ENCODE measurements around the gene IRF4.
A peak's percentile ranks its signal among the peaks of the same experiment; 100 is the strongest.

The IRF4 gene

GRCh38 chr6:348860-349396 is 42.6 kb upstream of the IRF4 start:
- Histone ChIP-seq H3K27ac (no peak overlapping the region), H3K4me3 (ENCODE audit: low read depth, low read length) (no peak overlapping the region), H3K27me3 (ENCODE audit: insufficient read depth, low read depth, severe bottlenecking) (peaks cover 25% of the 10 kb centered on the region), H3K9me3 (ENCODE audit: severe bottlenecking) (no peaks in the 10 kb centered on the region), H3K36me3 (peaks cover 10% of the 10 kb centered on the region)
- DNase-seq = no peak
- TF ChIP-seq, protein P1, sequence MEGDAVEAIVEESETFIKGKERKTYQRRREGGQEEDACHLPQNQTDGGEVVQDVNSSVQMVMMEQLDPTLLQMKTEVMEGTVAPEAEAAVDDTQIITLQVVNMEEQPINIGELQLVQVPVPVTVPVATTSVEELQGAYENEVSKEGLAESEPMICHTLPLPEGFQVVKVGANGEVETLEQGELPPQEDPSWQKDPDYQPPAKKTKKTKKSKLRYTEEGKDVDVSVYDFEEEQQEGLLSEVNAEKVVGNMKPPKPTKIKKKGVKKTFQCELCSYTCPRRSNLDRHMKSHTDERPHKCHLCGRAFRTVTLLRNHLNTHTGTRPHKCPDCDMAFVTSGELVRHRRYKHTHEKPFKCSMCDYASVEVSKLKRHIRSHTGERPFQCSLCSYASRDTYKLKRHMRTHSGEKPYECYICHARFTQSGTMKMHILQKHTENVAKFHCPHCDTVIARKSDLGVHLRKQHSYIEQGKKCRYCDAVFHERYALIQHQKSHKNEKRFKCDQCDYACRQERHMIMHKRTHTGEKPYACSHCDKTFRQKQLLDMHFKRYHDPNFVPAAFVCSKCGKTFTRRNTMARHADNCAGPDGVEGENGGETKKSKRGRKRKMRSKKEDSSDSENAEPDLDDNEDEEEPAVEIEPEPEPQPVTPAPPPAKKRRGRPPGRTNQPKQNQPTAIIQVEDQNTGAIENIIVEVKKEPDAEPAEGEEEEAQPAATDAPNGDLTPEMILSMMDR (IDR thresholded peaks at IDR 0.05; ENCODE audit: low read depth, low read length) = no peak

DNA sequence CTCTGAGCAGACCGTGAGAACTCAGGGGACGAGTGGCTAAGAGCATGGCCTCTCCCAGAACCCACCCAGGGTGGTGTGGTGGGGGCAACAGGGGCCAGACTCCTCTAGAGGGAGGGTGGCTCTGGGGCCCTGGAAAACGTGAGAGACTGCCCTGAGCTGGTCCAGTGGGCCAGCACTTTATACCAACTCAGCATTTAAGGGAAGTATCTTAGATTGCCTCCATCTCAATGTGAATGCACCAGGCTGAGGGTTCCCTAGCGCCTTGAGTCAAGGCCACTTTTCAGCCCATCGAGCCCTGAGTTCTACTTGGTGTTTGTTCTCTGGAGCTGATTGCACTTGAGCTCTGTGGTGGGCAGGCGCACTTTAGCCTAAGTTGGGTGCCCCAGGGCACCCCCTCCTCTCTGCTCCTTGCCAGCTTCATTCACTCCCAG is 42.0 kb upstream of the IRF4 start:
- TF ChIP-seq, protein P1 (IDR thresholded peaks at IDR 0.05; ENCODE audit: low read depth, low read length) = no peak
- peaks cover 10% of the 10 kb centered on the region for H3K36me3 ChIP-seq
- H3K27ac ChIP-seq = no peak overlapping the region
- H3K27me3 ChIP-seq (ENCODE audit: insufficient read depth, low read depth, severe bottlenecking) = peaks cover 21% of the 10 kb centered on the region
- no peak for DNase-seq
- no peaks in the 10 kb centered on the region for H3K9me3 ChIP-seq (ENCODE audit: severe bottlenecking)
- no peak overlapping the region for H3K4me3 ChIP-seq (ENCODE audit: low read depth, low read length)

GRCh38 chr6:350371-350770 is 41.2 kb upstream of the IRF4 start:
- no peak overlapping the region for H3K27ac ChIP-seq
- H3K27me3 ChIP-seq (ENCODE audit: insufficient read depth, low read depth, severe bottlenecking) = peaks cover 21% of the 10 kb centered on the region
- H3K36me3 ChIP-seq = peaks cover 10% of the 10 kb centered on the region
- H3K9me3 ChIP-seq (ENCODE audit: severe bottlenecking) = no peaks in the 10 kb centered on the region
- no peak for DNase-seq
- TF ChIP-seq, protein P1 (IDR thresholded peaks at IDR 0.05; ENCODE audit: low read depth, low read length) = no peak
- H3K4me3 ChIP-seq (ENCODE audit: low read depth, low read length) = no peak overlapping the region

DNA sequence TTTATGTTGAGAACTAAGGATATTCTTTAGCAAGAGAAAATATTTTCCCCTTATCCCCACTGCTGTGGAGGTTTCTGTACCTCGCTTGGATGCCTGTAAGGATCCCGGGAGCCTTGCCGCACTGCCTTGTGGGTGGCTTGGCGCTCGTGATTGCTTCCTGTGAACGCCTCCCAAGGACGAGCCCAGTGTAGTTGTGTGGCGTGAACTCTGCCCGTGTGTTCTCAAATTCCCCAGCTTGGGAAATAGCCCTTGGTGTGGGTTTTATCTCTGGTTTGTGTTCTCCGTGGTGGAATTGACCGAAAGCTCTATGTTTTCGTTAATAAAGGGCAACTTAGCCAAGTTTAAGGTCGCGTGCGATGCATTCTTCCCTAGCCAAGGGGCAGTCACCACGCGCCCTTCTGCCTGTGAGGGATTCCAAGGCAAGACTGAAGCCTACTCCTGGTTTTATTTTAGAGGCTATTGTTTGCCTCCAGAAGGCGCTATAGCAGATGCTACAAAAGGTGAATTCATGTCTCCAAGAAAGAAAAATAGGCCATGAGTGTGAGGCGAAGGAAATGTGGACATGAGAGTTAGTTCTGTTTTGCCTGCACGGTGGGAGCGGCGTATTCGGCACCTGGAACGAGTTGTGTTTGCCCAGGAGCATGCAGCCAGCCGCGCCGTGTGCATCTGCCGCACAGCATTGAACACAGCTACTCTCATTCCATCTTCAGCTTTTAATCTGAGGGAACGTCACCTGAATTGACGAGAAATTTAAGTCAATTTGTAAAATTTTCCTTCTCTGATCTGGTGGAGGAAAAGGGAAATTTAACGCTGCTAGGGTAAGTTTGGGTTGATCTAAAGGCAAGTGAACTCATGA is 40.3 kb upstream of the IRF4 start:
- TF ChIP-seq, protein P1 (IDR thresholded peaks at IDR 0.05; ENCODE audit: low read depth, low read length) = 0 out of 2 replicates have a peak, but pooled peaks have one; percentile 27
- DNase-seq = no peak
- H3K9me3 ChIP-seq (ENCODE audit: severe bottlenecking) = no peaks in the 10 kb centered on the region
- H3K27ac ChIP-seq = no peak overlapping the region
- no peak overlapping the region for H3K4me3 ChIP-seq (ENCODE audit: low read depth, low read length)
- H3K36me3 ChIP-seq = peaks cover 10% of the 10 kb centered on the region
- peaks cover 25% of the 10 kb centered on the region for H3K27me3 ChIP-seq (ENCODE audit: insufficient read depth, low read depth, severe bottlenecking)

DNA sequence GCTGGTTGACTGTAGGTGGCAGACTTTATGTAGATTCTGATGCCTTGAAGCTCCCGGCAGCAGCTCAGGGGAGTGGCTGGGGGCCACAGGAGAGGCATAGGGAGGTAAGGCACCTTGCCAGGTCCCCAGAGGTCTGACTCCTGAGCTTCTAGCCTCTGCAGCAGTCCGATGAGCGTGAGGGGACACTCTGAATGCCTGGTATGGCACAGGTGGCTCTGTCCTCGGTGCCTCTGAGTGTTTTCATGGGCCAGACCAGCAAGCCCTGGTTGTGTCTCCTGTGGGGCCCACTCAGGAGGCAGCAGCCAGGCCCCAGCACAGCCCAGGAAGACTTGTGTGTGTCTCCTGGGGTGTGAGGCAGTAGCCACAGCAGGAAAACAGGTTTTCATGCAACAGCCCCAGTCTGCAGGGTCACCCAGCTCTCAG is 39.7 kb upstream of the IRF4 start:
- no peak overlapping the region for H3K4me3 ChIP-seq (ENCODE audit: low read depth, low read length)
- H3K9me3 ChIP-seq (ENCODE audit: severe bottlenecking) = no peaks in the 10 kb centered on the region
- H3K27me3 ChIP-seq (ENCODE audit: insufficient read depth, low read depth, severe bottlenecking) = peaks cover 26% of the 10 kb centered on the region
- no peak overlapping the region for H3K27ac ChIP-seq
- TF ChIP-seq, protein P1 (IDR thresholded peaks at IDR 0.05; ENCODE audit: low read depth, low read length) = no peak
- H3K36me3 ChIP-seq = peaks cover 10% of the 10 kb centered on the region
- no peak for DNase-seq

Measured in WERI-Rb-1 (cell line).